HG02571 (cell line): ENCODE results near the gene AKNA.
"Not testable (repeated sequence)": the region's sequence is repeated elsewhere in the genome, so short reads cannot be mapped to it uniquely, and the experiment has no call there.

ENCODE experiments used
- ATAC-seq: cut with Tn5 transposase; IDR thresholded peaks from one replicate; pipeline ENCODE4 v1.9.1; 2021; ENCODE audit warnings: mild to moderate bottlenecking, moderate library complexity; ENCODE audit not compliant: unreplicated experiment

Gene AKNA

DNA sequence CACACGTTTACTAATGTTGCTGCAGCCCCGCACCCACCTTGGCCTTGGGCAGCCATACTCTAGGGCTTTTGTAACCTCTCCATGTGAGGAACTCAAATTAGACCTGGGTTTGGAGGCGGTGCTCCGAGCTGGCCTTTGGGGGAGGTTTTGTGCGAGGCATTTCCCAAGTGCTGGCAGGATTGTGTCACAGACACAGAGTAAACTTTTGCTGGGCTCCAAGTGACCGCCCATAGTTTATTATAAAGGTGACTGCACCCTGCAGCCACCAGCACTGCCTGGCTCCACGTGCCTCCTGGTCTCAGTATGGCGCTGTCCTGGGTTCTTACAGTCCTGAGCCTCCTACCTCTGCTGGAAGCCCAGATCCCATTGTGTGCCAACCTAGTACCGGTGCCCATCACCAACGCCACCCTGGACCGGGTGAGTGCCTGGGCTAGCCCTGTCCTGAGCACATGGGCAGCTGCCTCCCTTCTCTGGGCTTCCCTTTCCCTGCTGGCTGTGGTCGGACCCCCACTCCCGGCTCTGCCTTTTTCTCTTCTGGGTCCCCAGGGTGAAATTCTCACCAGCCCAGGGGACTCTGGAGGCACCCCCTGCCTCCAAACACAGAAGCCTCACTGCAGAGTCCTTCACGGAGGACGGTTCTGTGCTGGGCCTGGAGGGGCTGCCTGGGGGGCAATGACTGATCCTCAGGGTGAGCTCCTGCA is 64.8 kb downstream of the AKNA start, which contains the start of gene ORM1:
Gene ORM1 (plus strand): TSS at position 268 of the 701 bp plus-strand sequence. CDS start 36 bp downstream, at position 304.
- ATAC-seq = not testable (repeated sequence)

DNA sequence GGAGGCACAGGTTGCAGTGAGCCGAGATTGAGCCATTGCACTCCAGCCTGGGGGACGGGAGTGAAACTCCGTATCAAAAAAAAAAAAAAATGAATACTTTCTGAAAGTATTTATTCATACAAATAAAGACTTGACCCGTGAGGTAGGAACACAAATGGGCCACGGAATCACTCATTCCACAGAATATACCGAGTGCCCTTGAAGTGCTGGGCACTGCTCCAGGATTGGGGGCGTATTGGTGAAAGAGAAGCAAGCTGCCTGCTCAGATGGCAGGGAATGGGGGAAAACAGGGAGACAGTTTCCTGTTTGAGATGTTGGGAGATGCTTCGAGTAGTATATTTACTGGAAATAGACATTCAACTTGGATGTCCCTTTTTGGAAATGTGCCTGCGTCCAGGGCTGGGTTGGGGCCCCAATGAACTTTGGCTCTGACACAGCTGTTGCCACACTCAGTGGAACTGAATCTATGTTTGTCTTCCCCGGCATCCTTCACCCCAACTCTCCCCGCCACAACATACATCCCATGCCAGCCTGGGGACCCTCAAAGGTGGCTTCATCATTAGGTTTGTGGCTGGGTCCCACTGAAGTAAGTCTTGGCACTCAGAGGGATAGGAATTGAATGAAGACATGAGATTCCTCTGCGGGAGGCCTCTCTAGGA is 65.5 kb downstream of the AKNA start:
- ATAC-seq = not testable (repeated sequence)

DNA sequence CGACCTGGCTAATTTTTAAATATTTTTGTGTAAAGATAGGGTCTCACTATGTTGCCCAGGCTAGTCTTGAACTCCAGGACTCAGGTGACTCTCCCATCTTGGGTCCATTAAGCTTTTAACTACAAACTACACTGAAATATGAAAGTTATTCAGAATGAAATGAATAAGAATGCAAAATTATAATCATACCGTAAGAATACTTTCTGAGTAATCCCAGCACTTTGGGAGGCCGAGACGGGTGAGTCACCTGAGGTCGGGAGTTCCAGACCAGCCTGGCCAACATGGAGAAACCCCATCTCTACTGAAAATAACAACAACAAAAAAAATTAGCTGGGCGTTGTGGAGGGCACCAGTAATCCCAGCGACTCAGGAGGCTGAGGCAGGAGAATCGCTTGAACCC is 66.0 kb downstream of the AKNA start:
- no peak for ATAC-seq

DNA sequence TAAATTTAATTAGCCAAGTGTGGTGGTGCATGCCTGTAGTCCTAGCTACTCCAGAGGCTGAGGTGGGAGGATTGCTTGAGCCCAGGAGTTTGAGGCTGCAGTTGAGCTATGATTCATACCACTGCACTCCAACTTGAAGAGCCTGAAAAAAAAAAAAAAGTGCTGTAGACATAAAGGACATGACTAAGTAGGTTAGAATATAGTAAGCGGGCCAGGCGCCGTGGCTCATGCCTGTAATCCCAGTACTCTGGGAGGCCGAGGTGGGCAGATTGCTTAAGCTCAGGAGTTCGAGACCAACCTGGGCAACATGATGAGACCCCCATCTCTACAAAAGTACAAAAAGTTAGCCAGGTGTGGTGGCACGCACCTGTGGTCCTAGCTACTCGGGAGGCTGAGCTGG is 67.1 kb downstream of the AKNA start:
- ATAC-seq = not testable (repeated sequence)

DNA sequence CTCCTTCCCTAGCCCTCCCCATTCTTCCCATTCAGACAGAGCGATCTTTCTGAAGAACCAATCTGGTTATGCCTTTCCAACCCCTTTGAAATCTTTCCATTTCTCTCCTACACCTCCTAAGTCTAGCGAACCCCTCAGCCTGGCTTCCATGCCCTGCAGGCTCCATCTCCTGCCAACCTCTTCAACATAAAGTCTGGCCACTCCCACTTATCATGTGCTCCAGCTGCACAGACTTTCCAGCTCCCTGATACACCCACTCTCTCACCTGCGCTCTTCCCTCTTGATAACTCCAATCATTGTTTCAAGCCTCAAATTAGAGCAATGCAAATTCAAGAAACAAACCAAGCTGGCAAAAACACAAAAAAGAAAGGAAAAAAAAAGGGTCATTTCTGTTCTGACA is 68.6 kb downstream of the AKNA start:
- ATAC-seq = no peak

DNA sequence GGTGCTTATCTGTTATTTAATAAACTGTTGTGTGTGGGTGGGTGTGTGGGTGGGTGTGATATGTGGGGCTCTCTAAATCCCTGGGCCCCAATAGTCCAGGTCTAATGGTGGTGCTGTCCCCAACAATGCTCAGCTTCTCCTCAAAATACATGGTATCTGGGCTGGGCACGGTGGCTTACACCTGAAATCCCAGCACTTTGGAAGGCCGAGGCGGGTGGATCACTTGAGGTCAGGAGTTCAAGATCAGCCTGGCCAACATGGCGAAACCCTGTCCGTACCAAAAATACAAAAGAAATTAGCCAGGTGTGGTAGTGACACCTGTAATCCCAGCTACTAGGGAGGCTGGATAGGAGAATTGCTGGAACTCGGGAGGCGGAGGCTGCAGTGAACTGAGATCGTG is 69.4 kb downstream of the AKNA start:
- ATAC-seq = no peak

DNA sequence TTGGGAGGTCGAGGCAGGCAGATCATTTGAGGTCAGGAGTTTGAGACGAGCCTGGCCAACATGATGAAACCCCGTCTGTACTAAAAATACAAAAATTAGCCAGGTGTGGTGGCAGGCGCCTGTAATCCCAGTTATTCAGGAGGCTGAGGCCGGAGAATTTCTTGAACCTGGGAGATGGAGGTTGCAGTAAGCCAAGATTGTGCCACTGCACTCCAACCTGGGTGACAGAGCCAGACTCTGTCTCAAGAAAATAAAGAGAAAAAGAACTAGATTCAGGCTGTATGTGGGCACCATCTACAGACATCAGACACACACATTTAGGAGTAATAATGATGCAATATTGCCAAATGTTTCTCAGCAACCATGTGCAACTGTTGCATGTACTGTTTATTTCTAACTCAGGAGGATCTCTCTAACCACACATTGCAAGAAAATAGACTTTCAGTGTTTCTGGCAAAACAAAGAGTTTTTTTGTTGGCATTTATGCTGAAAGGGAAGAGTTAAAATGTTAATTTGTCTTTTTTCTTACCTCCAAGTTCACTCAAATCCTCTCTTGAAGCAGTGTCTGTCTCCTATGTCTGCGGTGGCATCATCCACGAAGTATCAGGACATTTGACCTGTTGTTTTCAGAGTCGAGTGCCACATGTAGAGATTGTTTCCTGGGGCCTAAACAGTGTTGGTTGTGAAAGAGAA is 70.0 kb downstream of the AKNA start:
- no peak for ATAC-seq

DNA sequence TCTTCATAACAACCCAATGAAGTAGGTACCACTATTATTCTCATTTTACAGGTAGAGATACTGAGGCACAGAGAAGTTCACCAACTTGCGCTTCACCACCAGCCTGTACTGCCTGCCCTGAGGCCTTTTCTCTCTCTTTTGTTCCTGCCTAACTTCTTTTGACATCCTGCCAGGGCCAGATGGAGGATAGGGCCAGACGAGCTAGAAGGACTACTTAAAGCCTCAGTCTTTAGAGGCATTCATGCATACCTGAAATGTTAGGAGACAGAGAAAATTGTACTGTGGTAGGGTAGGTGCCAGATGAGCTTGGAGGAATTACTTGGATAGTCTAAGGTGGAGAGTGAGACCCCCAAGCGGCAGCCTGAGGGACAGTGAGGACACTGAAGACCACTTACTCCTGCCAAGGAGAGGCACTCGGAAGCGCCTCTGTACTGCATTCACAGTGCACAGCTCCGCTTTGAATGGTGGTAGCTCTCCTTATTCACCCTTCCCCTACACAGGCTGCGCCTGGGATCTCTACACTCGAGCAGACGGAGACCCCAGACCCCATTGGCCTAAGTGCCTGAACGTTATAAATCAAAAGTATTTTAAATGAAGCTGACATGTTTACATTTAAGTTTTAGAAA is 71.1 kb downstream of the AKNA start:
- no peak for ATAC-seq

DNA sequence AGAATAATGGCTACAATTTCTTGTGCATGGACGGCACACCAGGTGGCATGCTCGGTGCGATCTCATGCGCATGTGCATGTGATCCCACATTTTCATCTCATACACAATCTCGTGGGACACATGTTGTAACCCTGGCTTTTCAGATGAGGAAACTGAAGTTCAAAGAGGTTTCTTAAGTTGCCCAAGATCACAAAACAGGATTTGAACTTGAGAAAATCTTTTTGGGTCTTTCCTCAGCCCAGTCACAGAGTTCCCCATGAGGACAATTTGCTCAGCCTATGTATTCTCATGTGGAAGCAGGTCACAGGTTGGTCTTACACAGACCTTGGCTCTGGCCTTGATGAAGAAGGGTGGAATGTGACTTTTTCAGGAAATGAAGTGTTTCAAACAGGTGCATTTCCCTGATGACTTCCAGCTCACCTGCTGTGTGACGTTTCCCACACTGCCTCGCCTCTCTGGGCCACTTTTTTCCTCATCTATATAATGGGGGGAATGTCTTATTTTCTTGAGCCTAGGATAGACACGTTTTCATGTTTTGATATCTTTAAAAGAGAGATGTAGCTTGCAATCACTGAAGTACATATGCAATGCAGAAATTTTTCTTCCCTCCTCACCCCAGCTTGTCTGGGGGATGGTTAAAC is 71.9 kb downstream of the AKNA start:
- ATAC-seq = no peak

DNA sequence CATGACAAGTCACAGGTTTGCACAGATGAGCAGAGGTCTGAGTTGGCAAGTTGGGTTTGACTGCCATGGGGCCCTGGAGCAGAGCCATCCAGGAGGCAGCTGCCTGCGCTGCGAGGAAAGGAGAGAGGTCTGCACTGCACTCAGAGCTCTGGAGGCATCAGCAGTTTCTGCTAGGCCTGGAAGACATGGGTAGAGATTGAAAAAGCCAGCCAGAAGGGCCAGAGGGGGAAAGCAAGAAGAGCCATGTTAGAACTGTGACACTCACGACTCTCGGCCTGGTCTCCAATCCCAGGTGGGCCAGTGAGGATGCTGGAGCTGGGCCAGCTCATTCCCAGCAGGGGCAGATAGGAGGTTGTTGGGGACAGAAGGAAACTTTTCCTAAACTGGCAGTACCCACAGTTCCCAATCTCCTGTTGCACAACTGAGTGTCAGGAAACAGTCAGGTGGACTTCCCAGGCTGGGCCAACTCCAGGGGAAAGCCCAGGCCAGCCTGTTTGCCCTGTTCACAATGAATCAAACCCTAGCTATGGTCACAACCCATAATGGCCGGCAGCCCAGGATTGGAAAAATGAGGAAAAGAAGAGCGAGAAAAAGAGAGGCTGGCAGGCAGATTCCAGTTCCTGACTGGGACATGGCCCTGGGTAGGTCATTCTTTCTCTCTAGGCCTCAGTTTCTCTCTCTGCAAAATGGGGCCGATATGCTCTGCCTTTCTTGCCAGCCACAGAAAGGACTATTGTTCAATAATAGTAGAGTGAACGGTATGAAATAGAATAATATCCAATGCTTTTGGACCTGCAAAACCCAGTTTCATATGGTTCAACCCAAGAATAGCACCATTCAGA is 72.7 kb downstream of the AKNA start:
- ATAC-seq = no peak

DNA sequence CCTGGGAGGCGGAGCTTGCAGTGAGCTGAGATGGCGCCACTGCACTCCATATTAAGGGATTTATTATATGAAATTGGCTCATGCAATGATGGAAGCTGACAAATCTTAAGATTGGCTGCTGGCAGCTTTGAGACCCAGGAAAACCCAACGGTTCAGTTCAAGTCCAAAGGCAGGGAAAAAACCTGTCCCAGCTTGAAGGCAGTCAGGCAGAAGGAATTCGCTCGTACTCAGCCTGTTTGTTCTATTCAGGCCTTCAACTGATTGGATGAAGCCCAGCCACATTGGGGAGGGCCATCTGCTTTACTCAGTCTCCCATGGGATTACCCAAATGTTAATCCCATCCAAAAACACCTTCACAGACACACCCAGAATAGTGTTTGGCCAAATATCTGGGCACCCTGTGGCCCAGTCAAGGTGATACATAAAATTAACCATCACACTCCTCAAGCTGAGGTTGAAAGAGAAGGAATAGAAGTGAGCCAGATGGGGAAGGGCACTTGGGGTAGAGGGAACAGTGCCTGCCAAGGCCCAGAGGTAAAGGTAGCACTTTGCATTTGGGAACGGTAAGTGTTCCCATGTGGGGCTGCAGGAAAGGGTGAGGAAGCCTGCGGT is 73.4 kb downstream of the AKNA start:
- no peak for ATAC-seq

DNA sequence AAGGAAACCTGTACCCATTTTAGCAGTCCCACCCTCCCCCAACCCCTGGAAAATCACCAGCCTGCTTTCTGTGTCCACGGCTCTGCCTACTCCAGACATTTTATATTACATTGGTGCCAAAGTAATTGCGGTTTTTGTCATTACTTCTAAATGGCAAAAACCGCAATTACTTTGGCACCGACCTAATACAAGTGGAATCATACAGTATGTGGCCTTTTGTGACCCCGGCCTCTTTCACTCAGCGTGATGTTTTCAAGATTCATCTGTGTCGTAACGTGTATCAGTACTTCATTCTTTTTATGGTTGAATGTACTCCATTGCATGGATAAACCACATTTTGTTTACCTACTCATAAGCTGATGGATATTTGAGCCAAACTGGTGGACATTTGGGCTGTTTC is 74.6 kb downstream of the AKNA start:
- no peak for ATAC-seq

DNA sequence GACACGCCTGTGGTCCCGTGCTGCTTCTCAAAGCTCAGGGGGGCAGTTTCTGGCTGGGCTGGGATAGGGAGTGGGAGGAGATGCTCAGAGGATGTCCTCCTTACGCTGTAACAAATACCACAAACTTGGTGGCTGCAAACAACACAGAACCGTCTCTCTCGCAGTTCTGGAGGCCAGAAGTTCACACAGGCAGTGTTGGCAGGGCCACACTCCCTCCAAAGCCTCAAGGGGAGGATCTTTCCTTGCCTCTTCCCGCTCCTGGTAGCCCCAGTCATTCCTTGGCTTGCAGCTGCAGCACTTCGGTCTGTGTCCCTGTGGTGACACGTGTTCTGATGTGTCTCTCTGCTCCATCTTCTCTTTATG is 75.3 kb downstream of the AKNA start:
- ATAC-seq = no peak

DNA sequence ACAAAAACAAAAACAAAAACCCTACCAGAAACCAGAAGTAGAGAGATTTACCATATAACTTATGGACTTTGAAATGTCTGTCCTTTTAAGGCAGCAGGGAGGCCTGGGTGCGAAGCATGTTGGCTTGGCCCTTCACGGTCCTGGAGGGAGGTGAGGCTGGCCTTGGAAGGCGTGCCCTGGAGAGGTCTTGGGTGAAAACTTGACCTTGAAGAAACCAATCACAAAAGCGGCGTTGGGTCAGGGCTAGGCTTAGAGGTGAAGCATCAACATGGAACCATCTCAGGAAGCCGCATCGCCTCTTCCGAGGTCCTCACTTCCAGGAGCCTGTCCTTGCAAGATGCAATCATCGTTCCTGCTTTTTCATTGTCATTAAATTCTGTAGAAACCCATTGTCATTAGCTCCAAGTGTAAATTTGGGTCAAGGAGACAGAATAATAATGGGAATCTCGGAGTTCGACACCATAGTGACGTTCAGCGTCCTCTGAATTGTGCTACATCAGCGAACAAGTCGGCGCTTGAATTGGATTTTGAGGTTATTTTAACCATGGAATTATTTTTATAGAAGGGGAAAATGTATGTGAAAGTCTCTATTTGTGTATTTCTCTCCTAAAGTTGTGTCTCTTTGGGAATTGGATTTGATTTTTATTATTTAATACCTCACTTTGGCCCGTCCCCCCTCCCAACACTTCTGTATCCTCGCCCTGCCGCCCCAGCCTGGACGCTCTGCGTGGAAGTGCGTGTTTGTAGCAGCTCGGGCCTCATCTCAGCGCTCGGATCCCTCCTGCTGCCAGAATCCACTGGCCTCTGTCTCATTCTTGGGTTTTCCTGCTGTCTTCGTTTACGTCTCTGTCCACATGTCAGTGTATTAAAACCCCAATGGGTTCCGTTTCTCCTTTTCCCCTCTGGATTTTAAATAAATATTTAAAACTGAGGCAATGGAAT is 75.9 kb downstream of the AKNA start:
- ATAC-seq = no peak

DNA sequence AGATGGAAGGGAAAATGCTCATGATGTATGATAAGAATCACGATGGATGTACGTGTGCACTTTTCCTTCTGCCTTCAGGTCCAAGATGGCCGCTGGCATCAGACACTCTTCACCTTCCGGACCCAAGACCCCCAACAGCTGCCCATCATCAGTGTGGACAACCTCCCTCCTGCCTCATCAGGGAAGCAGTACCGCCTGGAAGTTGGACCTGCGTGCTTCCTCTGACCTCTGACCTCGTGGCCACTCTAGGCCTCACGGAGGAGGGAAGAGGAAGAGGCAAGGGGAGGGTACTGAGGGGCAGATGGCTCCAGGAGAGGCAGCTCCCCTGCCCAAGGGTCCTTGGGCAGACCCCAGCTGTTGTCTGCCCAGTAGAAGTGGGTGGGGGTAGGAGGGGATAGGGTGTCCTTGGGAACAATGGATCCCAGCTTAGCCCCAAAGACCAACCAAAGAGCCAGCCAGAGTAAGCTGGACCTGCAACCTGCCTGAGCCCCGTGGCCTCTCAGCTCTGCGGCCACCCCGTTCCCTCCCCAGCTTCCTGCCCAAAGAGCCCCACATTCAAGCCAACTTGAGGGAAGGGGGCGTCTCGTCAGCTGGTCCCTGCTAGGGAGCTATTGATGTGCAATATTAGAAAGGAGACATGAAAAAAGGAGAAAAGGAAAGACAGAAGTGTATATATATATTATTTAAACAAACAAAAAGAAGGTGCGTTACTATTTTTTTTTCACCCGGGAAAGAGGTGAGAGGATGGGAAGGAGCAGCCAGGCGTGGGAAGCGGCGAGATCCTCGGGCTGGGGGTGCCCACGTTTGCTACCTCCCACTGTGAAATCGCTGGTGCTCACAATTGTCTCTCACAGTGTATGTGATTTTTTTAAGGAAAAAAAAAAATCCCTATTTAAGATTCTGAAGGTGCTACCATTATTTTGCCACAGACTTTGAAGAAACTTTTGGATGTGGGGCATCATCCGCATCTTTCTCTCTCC is 77.0 kb downstream of the AKNA start:
- ATAC-seq = no peak

DNA sequence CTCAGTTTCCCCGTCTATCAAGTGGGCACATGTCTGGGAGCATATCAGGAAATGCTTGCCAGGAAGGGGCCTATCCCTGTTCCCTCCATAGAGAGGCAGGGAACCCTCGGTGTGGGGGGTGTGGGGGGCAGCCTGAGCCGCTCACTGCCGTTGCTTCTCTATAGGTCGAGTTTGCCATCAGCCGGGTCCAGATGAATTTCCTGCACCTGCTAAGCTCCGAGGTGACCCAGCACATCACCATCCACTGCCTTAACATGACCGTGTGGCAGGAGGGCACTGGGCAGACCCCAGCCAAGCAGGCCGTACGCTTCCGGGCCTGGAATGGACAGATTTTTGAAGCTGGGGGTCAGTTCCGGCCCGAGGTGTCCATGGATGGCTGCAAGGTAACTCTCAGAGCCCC is 78.7 kb downstream of the AKNA start:
- ATAC-seq = no peak

DNA sequence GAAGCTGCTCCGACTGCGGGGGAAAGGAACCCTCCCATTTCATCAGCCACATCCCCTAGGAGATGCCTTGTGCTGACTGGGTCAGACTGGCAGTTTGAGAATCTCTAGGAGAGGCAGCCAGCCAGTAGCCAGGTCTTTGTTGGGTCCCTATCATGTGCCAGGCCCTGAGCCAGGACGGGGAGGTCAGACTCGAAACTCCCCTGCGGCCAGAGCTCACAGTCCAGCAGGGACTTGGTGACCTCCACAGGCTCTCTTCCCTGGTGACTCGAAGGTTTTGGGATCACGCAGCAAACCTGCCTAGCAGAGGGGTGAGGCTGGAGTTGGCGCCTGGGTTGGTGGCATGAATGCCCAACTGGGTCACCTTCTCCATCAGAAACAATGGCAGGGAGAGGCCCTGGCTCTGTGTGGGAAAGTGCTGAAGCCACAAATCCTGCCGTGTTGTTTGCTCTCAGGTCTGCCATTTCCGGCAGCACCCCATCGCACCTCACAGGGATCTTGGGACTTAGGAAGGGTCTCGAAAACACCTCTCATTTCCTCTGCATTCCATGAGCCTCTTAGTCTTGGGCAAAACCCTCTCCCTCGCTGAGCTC is 79.3 kb downstream of the AKNA start:
- ATAC-seq = no peak
